ENCODE results near the gene NCKAP5.

NCKAP5 gene

DNA sequence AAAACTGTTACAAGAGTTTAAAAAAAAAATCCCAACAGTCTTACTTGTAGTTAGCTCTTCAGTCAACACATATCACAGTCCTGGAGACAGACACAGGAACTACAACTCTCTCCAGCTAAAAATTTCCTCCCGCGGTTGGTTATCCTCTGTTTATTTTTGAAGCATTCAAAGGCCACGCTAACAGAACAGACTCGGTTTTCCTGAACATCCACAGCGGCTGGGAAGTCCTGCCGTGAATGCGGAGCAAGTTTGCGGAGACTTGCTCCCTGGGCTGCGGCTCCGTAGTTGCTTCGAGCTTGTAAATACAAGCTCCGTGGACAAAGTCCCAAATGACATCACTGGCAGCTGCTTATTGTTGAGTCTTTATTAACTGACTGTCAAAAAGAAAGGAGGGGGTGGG, at the start of gene NCKAP5:
Gene NCKAP5 (minus strand): TSS at position 292 of the 400 bp plus-strand sequence. CDS start 50,937 bp downstream, outside the sequence.
- TF ChIP-seq RAD21 (IDR thresholded peaks at IDR 0.05; ENCODE audit: low read depth): no peak
- TF ChIP-seq ZBTB7A (IDR thresholded peaks at IDR 0.05; ENCODE audit: low read depth): no peak
- TF ChIP-seq TEAD4 (IDR thresholded peaks at IDR 0.05): no peak
- no peak for TF ChIP-seq CREB1 (IDR thresholded peaks at IDR 0.05; ENCODE audit: low read depth)
- no peak for TF ChIP-seq EGR1 (IDR thresholded peaks at IDR 0.05)
- no peak for TF ChIP-seq NFIC (IDR thresholded peaks at IDR 0.05)
- no peak for TF ChIP-seq TCF12 (IDR thresholded peaks at IDR 0.05; ENCODE audit: low read depth)
- no peak for TF ChIP-seq YY1 (IDR thresholded peaks at IDR 0.05; ENCODE audit: low read depth)
- TF ChIP-seq CEBPB (IDR thresholded peaks at IDR 0.05): no peak
- TF ChIP-seq, protein P1, sequence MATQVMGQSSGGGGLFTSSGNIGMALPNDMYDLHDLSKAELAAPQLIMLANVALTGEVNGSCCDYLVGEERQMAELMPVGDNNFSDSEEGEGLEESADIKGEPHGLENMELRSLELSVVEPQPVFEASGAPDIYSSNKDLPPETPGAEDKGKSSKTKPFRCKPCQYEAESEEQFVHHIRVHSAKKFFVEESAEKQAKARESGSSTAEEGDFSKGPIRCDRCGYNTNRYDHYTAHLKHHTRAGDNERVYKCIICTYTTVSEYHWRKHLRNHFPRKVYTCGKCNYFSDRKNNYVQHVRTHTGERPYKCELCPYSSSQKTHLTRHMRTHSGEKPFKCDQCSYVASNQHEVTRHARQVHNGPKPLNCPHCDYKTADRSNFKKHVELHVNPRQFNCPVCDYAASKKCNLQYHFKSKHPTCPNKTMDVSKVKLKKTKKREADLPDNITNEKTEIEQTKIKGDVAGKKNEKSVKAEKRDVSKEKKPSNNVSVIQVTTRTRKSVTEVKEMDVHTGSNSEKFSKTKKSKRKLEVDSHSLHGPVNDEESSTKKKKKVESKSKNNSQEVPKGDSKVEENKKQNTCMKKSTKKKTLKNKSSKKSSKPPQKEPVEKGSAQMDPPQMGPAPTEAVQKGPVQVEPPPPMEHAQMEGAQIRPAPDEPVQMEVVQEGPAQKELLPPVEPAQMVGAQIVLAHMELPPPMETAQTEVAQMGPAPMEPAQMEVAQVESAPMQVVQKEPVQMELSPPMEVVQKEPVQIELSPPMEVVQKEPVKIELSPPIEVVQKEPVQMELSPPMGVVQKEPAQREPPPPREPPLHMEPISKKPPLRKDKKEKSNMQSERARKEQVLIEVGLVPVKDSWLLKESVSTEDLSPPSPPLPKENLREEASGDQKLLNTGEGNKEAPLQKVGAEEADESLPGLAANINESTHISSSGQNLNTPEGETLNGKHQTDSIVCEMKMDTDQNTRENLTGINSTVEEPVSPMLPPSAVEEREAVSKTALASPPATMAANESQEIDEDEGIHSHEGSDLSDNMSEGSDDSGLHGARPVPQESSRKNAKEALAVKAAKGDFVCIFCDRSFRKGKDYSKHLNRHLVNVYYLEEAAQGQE (IDR thresholded peaks at IDR 0.05; ENCODE audit: low read depth): no peak
- no peak for TF ChIP-seq EP300 (IDR thresholded peaks at IDR 0.05; ENCODE audit: borderline replicate concordance)
- TF ChIP-seq, protein P2, sequence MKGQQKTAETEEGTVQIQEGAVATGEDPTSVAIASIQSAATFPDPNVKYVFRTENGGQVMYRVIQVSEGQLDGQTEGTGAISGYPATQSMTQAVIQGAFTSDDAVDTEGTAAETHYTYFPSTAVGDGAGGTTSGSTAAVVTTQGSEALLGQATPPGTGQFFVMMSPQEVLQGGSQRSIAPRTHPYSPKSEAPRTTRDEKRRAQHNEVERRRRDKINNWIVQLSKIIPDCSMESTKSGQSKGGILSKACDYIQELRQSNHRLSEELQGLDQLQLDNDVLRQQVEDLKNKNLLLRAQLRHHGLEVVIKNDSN (IDR thresholded peaks at IDR 0.05): no peak
- TF ChIP-seq FOXM1 (IDR thresholded peaks at IDR 0.05; ENCODE audit: borderline replicate concordance, low read depth): no peak
- TF ChIP-seq TAF1 (IDR thresholded peaks at IDR 0.05; ENCODE audit: low read depth): no peak
- TF ChIP-seq, protein P3, sequence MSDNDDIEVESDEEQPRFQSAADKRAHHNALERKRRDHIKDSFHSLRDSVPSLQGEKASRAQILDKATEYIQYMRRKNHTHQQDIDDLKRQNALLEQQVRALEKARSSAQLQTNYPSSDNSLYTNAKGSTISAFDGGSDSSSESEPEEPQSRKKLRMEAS (IDR thresholded peaks at IDR 0.05): no peak

DNA sequence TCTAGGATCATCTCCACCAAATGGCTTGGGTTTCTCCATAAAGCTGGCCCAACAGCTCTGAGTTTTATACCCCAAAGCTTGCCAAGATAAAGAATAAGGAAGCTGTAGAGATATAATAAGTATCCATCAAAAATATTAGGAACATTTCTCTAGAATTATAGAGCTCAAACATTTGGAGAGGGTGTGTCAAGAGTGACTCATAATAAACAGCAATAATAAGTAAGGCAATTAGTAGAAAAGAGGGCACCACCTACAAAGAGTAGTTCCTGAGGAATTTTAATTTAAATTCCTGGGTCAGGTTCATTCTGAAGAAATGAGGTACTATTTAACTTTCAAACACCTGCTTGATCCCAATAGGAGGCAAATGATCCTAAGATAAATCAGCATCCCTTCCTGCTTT, 41.4 kb upstream of the NCKAP5 start:
- TF ChIP-seq, protein P3 (IDR thresholded peaks at IDR 0.05): no peak
- TF ChIP-seq NFIC (IDR thresholded peaks at IDR 0.05) (no peak), TEAD4 (IDR thresholded peaks at IDR 0.05) (no peak), FOXM1 (IDR thresholded peaks at IDR 0.05; ENCODE audit: borderline replicate concordance, low read depth) (no peak), TAF1 (IDR thresholded peaks at IDR 0.05; ENCODE audit: low read depth) (no peak), EP300 (IDR thresholded peaks at IDR 0.05; ENCODE audit: borderline replicate concordance) (no peak), RAD21 (IDR thresholded peaks at IDR 0.05; ENCODE audit: low read depth) (no peak)
- TF ChIP-seq, protein P1 (IDR thresholded peaks at IDR 0.05; ENCODE audit: low read depth): no peak

DNA sequence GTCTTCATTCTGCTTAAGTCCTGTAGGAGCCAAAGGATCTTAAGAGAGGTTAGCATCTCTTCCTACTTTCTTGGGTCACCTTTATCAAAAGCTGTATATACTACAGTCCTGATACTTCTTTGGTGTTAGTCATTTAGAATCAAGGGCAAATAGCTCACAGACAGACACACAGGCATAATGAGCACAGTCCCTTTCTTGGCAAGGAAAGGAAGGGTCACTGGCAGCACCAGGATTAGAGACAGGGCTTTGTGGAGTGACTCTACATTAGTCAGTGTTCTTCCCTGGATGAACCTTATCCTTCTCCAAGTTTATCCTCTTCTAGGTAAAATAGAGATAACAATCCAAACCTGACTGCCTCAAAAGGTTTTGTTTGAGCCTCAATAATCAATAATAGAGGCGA, 40.0 kb upstream of the NCKAP5 start:
- TF ChIP-seq TEAD4 (IDR thresholded peaks at IDR 0.05): no peak
- no peak for TF ChIP-seq TAF1 (IDR thresholded peaks at IDR 0.05; ENCODE audit: low read depth)
- TF ChIP-seq, protein P2 (IDR thresholded peaks at IDR 0.05): no peak
- TF ChIP-seq FOXM1 (IDR thresholded peaks at IDR 0.05; ENCODE audit: borderline replicate concordance, low read depth): no peak
- no peak for TF ChIP-seq NFIC (IDR thresholded peaks at IDR 0.05)
- no peak for TF ChIP-seq RAD21 (IDR thresholded peaks at IDR 0.05; ENCODE audit: low read depth)
- TF ChIP-seq EP300 (IDR thresholded peaks at IDR 0.05; ENCODE audit: borderline replicate concordance): no peak
- TF ChIP-seq TCF12 (IDR thresholded peaks at IDR 0.05; ENCODE audit: low read depth): no peak
- TF ChIP-seq, protein P1 (IDR thresholded peaks at IDR 0.05; ENCODE audit: low read depth): no peak
- no peak for TF ChIP-seq EGR1 (IDR thresholded peaks at IDR 0.05)
- no peak for TF ChIP-seq CEBPB (IDR thresholded peaks at IDR 0.05)
- TF ChIP-seq YY1 (IDR thresholded peaks at IDR 0.05; ENCODE audit: low read depth): no peak
- TF ChIP-seq, protein P3 (IDR thresholded peaks at IDR 0.05): no peak
- TF ChIP-seq ZBTB7A (IDR thresholded peaks at IDR 0.05; ENCODE audit: low read depth): no peak
- TF ChIP-seq CREB1 (IDR thresholded peaks at IDR 0.05; ENCODE audit: low read depth): no peak

DNA sequence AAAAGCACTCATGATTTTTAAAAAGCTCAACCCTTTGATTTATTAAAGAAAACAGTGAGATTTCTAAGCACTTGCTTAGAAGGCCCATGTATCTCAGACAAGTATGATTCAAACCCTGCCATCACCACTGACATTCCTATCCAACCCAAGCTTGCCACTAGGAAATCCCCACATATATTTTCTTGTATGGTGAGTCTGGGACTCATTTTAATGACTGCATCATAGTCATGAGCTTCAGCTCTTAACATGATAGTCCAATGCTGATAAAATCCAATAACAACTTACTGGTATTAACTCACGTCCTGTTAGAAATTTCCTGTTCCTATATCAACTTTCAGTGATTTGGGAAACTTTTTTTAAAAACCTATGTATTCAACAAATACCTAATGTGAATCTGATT, 39.4 kb upstream of the NCKAP5 start:
- TF ChIP-seq, protein P2 (IDR thresholded peaks at IDR 0.05): no peak
- TF ChIP-seq CREB1 (IDR thresholded peaks at IDR 0.05; ENCODE audit: low read depth) (no peak), FOXM1 (IDR thresholded peaks at IDR 0.05; ENCODE audit: borderline replicate concordance, low read depth) (no peak), RAD21 (IDR thresholded peaks at IDR 0.05; ENCODE audit: low read depth) (no peak), TCF12 (IDR thresholded peaks at IDR 0.05; ENCODE audit: low read depth) (no peak), TAF1 (IDR thresholded peaks at IDR 0.05; ENCODE audit: low read depth) (no peak), EGR1 (IDR thresholded peaks at IDR 0.05) (no peak)
- TF ChIP-seq, protein P3 (IDR thresholded peaks at IDR 0.05): no peak
